GM13977 (cell line): ENCODE data around the gene MYRIP.
A peak's percentile ranks its signal among the peaks of the same experiment; 100 is the strongest.

Experiments used
- DNase-seq: peaks from one replicate; pipeline ENCODE4 v3.0.0; 2012; ENCODE audit warnings: low spot score
- in situ Hi-C: fragments of 300-500 bp; cut with MboI; formaldehyde crosslinking; loops from one replicate; pipeline ENCODE4 v1.12.0; 2022; ENCODE audit warnings: low sequenced_read_pairs, low pct_unique_long_range_greater_than_20kb, mixed read lengths, inconsistent platforms; ENCODE audit not compliant: unreplicated experiment
- TF ChIP-seq, protein P1 (sequence below): IDR thresholded peaks from 2 replicates; pipeline ENCODE4 v1.5.1; 2012; ENCODE audit warnings: mild to moderate bottlenecking, control low read depth; ENCODE audit not compliant: insufficient read depth; ENCODE audit errors: extremely low read depth, missing control alignments

The MYRIP gene

DNA sequence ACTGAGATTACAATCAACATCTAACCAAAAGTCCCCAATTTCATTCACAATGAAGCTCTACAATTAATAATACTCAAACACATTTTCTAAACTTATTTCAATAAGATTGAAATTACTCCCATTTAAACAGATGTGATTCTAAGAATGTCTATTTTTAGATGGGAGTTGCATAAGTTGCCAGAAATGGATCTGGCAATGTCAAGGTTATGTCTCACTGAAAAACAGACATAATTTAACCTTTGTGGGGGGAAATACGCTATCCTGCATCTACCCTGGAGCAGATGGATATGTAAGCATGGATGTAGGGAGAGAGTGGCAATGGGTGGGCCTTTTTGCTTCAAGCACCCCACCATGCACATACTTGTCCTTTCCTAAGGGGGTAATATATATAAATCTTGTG is 493.4 kb downstream of the MYRIP start:
- DNase-seq, result no peak
- TF ChIP-seq, protein P1, sequence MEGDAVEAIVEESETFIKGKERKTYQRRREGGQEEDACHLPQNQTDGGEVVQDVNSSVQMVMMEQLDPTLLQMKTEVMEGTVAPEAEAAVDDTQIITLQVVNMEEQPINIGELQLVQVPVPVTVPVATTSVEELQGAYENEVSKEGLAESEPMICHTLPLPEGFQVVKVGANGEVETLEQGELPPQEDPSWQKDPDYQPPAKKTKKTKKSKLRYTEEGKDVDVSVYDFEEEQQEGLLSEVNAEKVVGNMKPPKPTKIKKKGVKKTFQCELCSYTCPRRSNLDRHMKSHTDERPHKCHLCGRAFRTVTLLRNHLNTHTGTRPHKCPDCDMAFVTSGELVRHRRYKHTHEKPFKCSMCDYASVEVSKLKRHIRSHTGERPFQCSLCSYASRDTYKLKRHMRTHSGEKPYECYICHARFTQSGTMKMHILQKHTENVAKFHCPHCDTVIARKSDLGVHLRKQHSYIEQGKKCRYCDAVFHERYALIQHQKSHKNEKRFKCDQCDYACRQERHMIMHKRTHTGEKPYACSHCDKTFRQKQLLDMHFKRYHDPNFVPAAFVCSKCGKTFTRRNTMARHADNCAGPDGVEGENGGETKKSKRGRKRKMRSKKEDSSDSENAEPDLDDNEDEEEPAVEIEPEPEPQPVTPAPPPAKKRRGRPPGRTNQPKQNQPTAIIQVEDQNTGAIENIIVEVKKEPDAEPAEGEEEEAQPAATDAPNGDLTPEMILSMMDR, result no peak
- in situ Hi-C loops, result loop anchor here (25.0 kb wide), 1 partner anchor 1585 kb away; no protein-coding TSS in a partner anchor

DNA sequence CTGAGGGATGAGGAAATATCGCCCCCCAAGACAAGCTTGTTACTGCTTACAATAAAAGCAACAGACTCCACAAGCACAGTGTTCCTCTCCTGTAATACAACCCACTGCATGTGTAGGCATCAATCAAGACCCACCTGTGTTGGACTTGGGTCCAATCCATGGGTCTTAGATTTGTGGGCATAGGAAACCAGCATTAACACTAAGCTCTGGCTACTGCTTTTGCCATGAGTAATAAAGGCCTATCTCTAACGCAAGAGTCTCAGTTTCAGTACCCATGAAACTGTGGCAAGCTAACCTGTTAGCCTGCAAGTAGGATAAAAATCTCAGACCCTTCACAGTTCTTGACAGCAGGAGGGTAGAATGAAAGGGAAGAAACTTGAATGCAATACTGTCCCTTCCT is 494.9 kb downstream of the MYRIP start:
- TF ChIP-seq, protein P1, result no peak
- in situ Hi-C loops, result loop anchor here (25.0 kb wide), 1 partner anchor 1583 kb away; no protein-coding TSS in a partner anchor
- no peak for DNase-seq

DNA sequence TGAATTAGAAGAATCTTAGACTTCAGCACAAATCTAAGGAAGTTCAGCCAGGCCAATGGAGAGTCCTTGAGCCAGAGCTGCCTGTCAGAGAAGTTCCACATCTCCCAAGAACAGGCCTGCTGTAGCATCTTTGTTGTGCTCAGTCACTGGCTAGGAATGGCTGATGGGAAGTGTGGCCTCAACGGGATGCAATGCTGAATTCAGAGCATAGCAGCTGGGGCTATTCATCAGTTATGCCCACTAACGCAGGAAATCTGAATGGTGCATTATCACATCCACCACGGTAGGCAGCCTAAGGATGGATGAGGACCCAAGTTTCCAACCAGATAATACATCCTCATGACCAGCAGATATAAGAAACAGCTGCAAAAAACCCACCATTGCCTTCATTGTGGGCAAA is 496.9 kb downstream of the MYRIP start:
- in situ Hi-C loops, result loop anchor here (25.0 kb wide), 1 partner anchor 1581 kb away; no protein-coding TSS in a partner anchor
- no peak for DNase-seq
- TF ChIP-seq, protein P1, result no peak

DNA sequence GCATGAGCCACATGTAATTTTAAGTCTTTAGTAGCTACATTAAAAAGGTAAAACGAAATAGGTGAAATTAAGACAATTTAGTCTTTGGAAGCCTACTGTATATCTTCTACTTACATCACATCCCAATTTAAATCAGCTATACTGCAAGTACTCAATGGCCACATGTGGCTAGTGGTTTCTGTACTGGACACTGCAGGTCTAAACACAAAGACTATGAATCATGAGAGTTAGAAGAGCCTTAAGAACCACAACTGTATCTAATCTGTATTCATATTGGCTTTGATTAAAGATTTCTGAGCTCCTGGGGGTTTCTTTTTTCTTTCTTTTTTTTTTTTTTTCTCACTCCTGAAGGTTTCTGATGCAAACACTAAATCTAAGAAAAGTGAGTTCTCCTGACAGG is 497.8 kb downstream of the MYRIP start:
- in situ Hi-C loops, result loop anchor here (25.0 kb wide), 1 partner anchor 1580 kb away; no protein-coding TSS in a partner anchor
- DNase-seq, result no peak
- TF ChIP-seq, protein P1, result no peak

DNA sequence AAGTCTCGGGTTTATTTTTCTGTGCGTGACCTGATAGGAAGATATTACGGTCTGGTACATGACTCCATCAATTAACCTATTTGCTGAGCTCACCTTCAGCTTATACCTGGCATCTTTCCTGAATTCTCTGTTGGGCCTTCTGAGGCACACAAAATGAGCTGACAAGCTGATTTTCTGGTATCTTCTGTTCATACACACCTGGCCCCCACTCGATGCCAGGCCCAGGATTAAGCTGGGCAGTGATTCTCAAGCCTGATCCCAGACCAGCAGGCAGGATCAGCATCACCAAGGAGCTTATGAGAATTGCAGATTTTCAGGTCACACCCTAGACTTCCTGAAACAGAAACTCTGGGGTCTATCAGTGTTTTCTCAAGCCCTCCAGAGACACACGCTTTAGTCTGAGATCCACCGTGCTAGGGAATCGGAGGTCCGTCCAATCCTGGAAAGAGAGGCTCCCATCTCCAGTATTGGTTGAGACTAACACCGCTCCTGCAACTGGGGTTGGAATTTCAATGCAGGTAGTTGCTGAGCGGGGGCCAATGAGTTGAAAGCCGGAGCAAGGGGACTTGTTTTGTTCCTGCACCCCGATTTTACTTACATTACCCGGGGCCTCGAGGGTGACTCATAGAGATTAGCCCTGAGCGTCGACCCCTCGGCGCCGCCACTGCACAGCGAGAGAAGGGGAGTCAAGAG is 499.5 kb downstream of the MYRIP start:
- peak; percentile 17 for DNase-seq
- TF ChIP-seq, protein P1, result no peak
- in situ Hi-C loops, result loop anchor here (25.0 kb wide), 1 partner anchor 1578 kb away; no protein-coding TSS in a partner anchor

DNA sequence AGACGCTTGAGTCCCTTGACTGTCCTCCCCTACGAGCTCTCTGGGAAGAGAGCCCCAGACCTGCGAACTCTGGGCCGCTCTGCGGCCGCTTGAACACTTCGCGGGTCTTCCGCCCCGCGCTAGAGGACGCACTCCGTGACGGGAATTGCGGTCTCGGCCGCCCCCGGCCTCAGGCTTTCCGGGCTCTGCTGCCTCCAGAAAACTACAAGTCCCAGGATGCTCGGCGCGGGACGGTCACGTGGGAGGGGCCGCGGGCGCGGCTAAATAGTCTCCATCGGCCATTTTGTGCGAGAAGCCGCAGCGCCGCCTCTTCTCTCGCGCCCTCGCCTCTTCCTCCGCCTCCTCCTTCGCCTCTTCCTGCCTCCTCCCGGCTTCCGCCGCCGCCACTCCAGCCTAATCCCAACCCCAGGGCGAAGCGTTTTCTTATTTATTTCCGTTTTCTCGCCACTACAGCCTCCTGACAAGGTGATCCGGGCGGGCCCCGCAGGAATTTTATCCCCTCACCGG is 500.1 kb downstream of the MYRIP start, which contains the start of gene EIF1B:
Gene EIF1B (plus strand): TSS at position 290 of the 507 bp plus-strand sequence. CDS start 235 bp downstream, outside the sequence.
- in situ Hi-C loops, result loop anchor here (25.0 kb wide), 1 partner anchor 1578 kb away; no protein-coding TSS in a partner anchor

More for the DNA sequence above, 500.1 kb downstream of the MYRIP start, which contains the start of gene EIF1B:
- peak; percentile 94 for DNase-seq
- TF ChIP-seq, protein P1, result peak; percentile 88
